ENCODE measurements around the gene RIN3.

RIN3 gene

DNA sequence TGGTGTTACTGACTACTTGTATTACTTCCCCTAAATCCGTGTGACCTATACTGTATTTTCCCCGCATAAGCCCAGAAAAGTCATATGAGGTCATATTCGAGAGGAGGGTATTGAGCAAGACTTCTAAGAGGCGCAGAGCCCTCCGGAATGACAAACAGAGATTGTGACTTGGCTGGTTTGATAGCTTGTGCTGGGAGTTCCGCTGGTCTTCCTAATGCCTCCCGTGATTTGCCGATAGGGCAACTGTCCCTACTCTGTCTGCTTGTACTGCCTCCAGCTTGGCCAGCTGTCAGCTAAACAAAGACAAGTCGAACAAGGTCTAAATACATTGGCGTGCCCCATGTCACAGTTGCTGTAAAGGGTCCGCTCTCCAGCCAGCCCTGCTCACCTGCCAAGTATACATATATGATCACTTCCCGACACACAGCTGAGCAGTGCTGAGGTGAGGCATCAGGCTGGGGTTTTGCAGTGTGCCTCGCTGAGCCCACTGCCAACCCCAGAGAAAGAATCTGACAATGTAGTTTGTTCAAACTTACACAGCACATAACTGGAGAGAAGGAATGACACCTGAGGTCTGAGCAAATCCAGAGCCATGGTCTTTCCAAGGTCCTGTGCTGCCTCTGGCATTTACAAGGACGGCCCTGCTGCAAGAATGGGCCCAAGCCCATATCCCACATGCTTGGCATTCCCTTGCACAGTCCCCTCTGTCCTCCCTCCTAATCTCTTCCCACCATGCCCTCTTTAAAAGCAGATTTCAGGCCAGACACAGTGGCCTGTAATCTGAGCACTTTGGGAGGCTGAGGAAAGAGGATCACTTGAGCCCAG, 211.1 kb downstream of the RIN3 start:
- no peaks in the 10 kb centered on the region for H3K27me3 ChIP-seq (ENCODE audit: insufficient read depth, low read length, poor library complexity)
- peaks cover 2% of the 10 kb centered on the region for H3K79me1 ChIP-seq (ENCODE audit: low read length)
- H3K27ac ChIP-seq (ENCODE audit: low read depth, low read length), result no peak overlapping the region
- no peak overlapping the region for H3K56ac ChIP-seq (ENCODE audit: low read length)
- H3K18ac ChIP-seq (ENCODE audit: low read length), result no peak overlapping the region
- H2BK120ac ChIP-seq (ENCODE audit: low read depth, low read length), result no peak overlapping the region
- no peak overlapping the region for H3K4ac ChIP-seq (ENCODE audit: low read depth, low read length)
- H2BK15ac ChIP-seq (replicated peaks; ENCODE audit: low read depth), result no peak overlapping the region
- no peak overlapping the region for H3K4me3 ChIP-seq (ENCODE audit: low read length)
- no peak overlapping the region for H2BK5ac ChIP-seq (ENCODE audit: low read length)
- WGBS (ENCODE audit: extremely low coverage, insufficient coverage, low lambda C conversion rate), result no CpG with 5 or more reads among the region's 14 CpGs
- no peak overlapping the region for H2AK5ac ChIP-seq (ENCODE audit: low read length)
- peak; percentile 41 for DNase-seq
- H3K23ac ChIP-seq (ENCODE audit: low read length), result no peak overlapping the region
- no peak overlapping the region for H4K5ac ChIP-seq (ENCODE audit: low read length)
- no peak overlapping the region for H3K9ac ChIP-seq (ENCODE audit: low read length)
- no peak overlapping the region for H4K8ac ChIP-seq (ENCODE audit: low read depth, low read length)
- H3K36me3 ChIP-seq (ENCODE audit: control insufficient read depth, insufficient read depth, low read length), result peaks cover 1% of the 10 kb centered on the region
- H3K4me1 ChIP-seq (ENCODE audit: control insufficient read depth, low read depth, low read length), result no peaks in the 10 kb centered on the region
- no peaks in the 10 kb centered on the region for H3K79me2 ChIP-seq (ENCODE audit: control insufficient read depth, insufficient read depth, low read length)
- H3K4me2 ChIP-seq (ENCODE audit: low read length), result no peak overlapping the region

GRCh38 chr14:92726135-92726932, 212.8 kb downstream of the RIN3 start:
- peaks cover 2% of the 10 kb centered on the region for H3K79me1 ChIP-seq (ENCODE audit: low read length)
- no peaks in the 10 kb centered on the region for H3K27me3 ChIP-seq (ENCODE audit: insufficient read depth, low read length, poor library complexity)
- no peak overlapping the region for H2BK120ac ChIP-seq (ENCODE audit: low read depth, low read length)
- H3K4ac ChIP-seq (ENCODE audit: low read depth, low read length), result no peak overlapping the region
- H3K4me2 ChIP-seq (ENCODE audit: low read length), result no peak overlapping the region
- no peak overlapping the region for H3K18ac ChIP-seq (ENCODE audit: low read length)
- H3K4me1 ChIP-seq (ENCODE audit: control insufficient read depth, low read depth, low read length), result no peaks in the 10 kb centered on the region
- H3K23ac ChIP-seq (ENCODE audit: low read length), result no peak overlapping the region
- H2BK5ac ChIP-seq (ENCODE audit: low read length), result no peak overlapping the region
- H4K8ac ChIP-seq (ENCODE audit: low read depth, low read length), result no peak overlapping the region
- H2AK5ac ChIP-seq (ENCODE audit: low read length), result no peak overlapping the region
- no peak overlapping the region for H3K56ac ChIP-seq (ENCODE audit: low read length)
- no peak overlapping the region for H4K5ac ChIP-seq (ENCODE audit: low read length)
- no peaks in the 10 kb centered on the region for H3K79me2 ChIP-seq (ENCODE audit: control insufficient read depth, insufficient read depth, low read length)
- no peak overlapping the region for H3K27ac ChIP-seq (ENCODE audit: low read depth, low read length)
- H3K4me3 ChIP-seq (ENCODE audit: low read length), result no peak overlapping the region
- WGBS (ENCODE audit: extremely low coverage, insufficient coverage, low lambda C conversion rate), result no CpG with 5 or more reads among the region's 12 CpGs
- no peak overlapping the region for H2BK15ac ChIP-seq (replicated peaks; ENCODE audit: low read depth)
- DNase-seq, result peak; percentile 9
- H3K9ac ChIP-seq (ENCODE audit: low read length), result no peak overlapping the region
- H3K36me3 ChIP-seq (ENCODE audit: control insufficient read depth, insufficient read depth, low read length), result peaks cover 1% of the 10 kb centered on the region

DNA sequence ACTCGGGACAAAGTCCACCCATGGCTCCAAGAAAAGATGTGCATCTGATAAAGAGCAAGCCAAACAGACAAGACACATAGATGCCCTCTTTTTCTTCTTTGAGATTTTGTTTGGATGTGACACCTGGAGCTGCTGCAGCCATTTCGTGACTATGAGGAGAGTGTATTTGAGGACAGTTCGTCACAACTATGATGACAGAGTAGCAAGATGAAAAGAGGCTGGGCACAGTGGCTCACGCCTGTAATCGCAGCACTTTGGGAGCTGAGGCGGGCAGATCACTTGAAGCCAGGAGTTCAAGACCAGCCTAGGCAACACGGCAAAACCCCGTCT, 213.3 kb downstream of the RIN3 start:
- Histone ChIP-seq H3K56ac (ENCODE audit: low read length) (no peak overlapping the region), H2BK5ac (ENCODE audit: low read length) (no peak overlapping the region), H3K27ac (ENCODE audit: low read depth, low read length) (no peak overlapping the region)

GRCh38 chr14:92728759-92729364, 215.3 kb downstream of the RIN3 start:
- Histone ChIP-seq H3K9ac (ENCODE audit: low read length) (no peak overlapping the region), H3K4me3 (ENCODE audit: low read length) (no peak overlapping the region), H2BK5ac (ENCODE audit: low read length) (no peak overlapping the region), H3K56ac (ENCODE audit: low read length) (no peak overlapping the region), H3K27me3 (ENCODE audit: insufficient read depth, low read length, poor library complexity) (no peaks in the 10 kb centered on the region), H2AK5ac (ENCODE audit: low read length) (no peak overlapping the region), H4K5ac (ENCODE audit: low read length) (no peak overlapping the region), H3K36me3 (ENCODE audit: control insufficient read depth, insufficient read depth, low read length) (peaks cover 3% of the 10 kb centered on the region), H2BK15ac (replicated peaks; ENCODE audit: low read depth) (no peak overlapping the region), H4K8ac (ENCODE audit: low read depth, low read length) (no peak overlapping the region), H3K27ac (ENCODE audit: low read depth, low read length) (no peak overlapping the region), H3K4me1 (ENCODE audit: control insufficient read depth, low read depth, low read length) (no peaks in the 10 kb centered on the region), H3K79me2 (ENCODE audit: control insufficient read depth, insufficient read depth, low read length) (no peaks in the 10 kb centered on the region), H3K4me2 (ENCODE audit: low read length) (no peak overlapping the region), H3K79me1 (ENCODE audit: low read length) (no peaks in the 10 kb centered on the region), H3K23ac (ENCODE audit: low read length) (no peak overlapping the region), H2BK120ac (ENCODE audit: low read depth, low read length) (no peak overlapping the region), H3K18ac (ENCODE audit: low read length) (no peak overlapping the region), H3K4ac (ENCODE audit: low read depth, low read length) (no peak overlapping the region)
- no CpG with 5 or more reads among the region's 8 CpGs for WGBS (ENCODE audit: extremely low coverage, insufficient coverage, low lambda C conversion rate)
- DNase-seq, result peak; percentile 14

More for the DNA sequence above, 213.3 kb downstream of the RIN3 start:
- Histone ChIP-seq H3K18ac (ENCODE audit: low read length) (no peak overlapping the region), H3K36me3 (ENCODE audit: control insufficient read depth, insufficient read depth, low read length) (peaks cover 1% of the 10 kb centered on the region), H3K79me1 (ENCODE audit: low read length) (no peaks in the 10 kb centered on the region), H3K4me2 (ENCODE audit: low read length) (no peak overlapping the region), H3K4ac (ENCODE audit: low read depth, low read length) (no peak overlapping the region), H2AK5ac (ENCODE audit: low read length) (no peak overlapping the region), H3K27me3 (ENCODE audit: insufficient read depth, low read length, poor library complexity) (no peaks in the 10 kb centered on the region), H3K9ac (ENCODE audit: low read length) (no peak overlapping the region), H3K23ac (ENCODE audit: low read length) (no peak overlapping the region), H3K4me3 (ENCODE audit: low read length) (no peak overlapping the region), H2BK15ac (replicated peaks; ENCODE audit: low read depth) (no peak overlapping the region), H4K8ac (ENCODE audit: low read depth, low read length) (no peak overlapping the region), H3K4me1 (ENCODE audit: control insufficient read depth, low read depth, low read length) (no peaks in the 10 kb centered on the region), H2BK120ac (ENCODE audit: low read depth, low read length) (no peak overlapping the region), H4K5ac (ENCODE audit: low read length) (no peak overlapping the region), H3K79me2 (ENCODE audit: control insufficient read depth, insufficient read depth, low read length) (no peaks in the 10 kb centered on the region)
- no peak for DNase-seq
- WGBS (ENCODE audit: extremely low coverage, insufficient coverage, low lambda C conversion rate), result no CpG with 5 or more reads among the region's 8 CpGs

GRCh38 chr14:92729634-92730358, 216.2 kb downstream of the RIN3 start:
- H3K56ac ChIP-seq (ENCODE audit: low read length), result no peak overlapping the region
- H3K4me1 ChIP-seq (ENCODE audit: control insufficient read depth, low read depth, low read length), result no peaks in the 10 kb centered on the region
- H3K4ac ChIP-seq (ENCODE audit: low read depth, low read length), result no peak overlapping the region
- no peak overlapping the region for H2BK5ac ChIP-seq (ENCODE audit: low read length)
- no peak for DNase-seq
- no peak overlapping the region for H4K8ac ChIP-seq (ENCODE audit: low read depth, low read length)
- H3K27me3 ChIP-seq (ENCODE audit: insufficient read depth, low read length, poor library complexity), result no peaks in the 10 kb centered on the region
- H3K4me2 ChIP-seq (ENCODE audit: low read length), result no peak overlapping the region
- peaks cover 2% of the 10 kb centered on the region for H3K36me3 ChIP-seq (ENCODE audit: control insufficient read depth, insufficient read depth, low read length)
- H3K27ac ChIP-seq (ENCODE audit: low read depth, low read length), result no peak overlapping the region
- no peak overlapping the region for H2BK15ac ChIP-seq (replicated peaks; ENCODE audit: low read depth)
- no peak overlapping the region for H2AK5ac ChIP-seq (ENCODE audit: low read length)
- peaks cover 2% of the 10 kb centered on the region for H3K79me1 ChIP-seq (ENCODE audit: low read length)
- H3K23ac ChIP-seq (ENCODE audit: low read length), result no peak overlapping the region
- H3K9ac ChIP-seq (ENCODE audit: low read length), result no peak overlapping the region
- H3K79me2 ChIP-seq (ENCODE audit: control insufficient read depth, insufficient read depth, low read length), result no peaks in the 10 kb centered on the region
- no peak overlapping the region for H2BK120ac ChIP-seq (ENCODE audit: low read depth, low read length)
- no peak overlapping the region for H4K5ac ChIP-seq (ENCODE audit: low read length)
- WGBS (ENCODE audit: extremely low coverage, insufficient coverage, low lambda C conversion rate), result no CpG with 5 or more reads among the region's 14 CpGs
- no peak overlapping the region for H3K18ac ChIP-seq (ENCODE audit: low read length)
- H3K4me3 ChIP-seq (ENCODE audit: low read length), result no peak overlapping the region

Data from mesendoderm (in vitro differentiated cells).